COR-L47 (cell line): ENCODE data around the gene TNFRSF14.

Experiments
- DNase-seq: peaks from one replicate; lab custom pipeline; 2025; lab: John Stamatoyannopoulos, UW

TNFRSF14 gene

DNA sequence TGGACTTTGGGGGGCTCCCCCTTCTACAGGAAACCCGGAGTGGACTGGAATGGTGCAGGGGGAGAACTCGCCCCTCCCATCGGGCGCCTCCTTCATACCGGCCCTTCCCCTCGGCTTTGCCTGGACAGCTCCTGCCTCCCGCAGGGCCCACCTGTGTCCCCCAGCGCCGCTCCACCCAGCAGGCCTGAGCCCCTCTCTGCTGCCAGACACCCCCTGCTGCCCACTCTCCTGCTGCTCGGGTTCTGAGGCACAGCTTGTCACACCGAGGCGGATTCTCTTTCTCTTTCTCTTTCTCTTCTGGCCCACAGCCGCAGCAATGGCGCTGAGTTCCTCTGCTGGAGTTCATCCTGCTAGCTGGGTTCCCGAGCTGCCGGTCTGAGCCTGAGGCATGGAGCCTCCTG is at the start of gene TNFRSF14:
TNFRSF14 (plus strand) TSS at position 95 of the 401 bp plus-strand sequence; CDS start at position 389, 294 bp downstream.
- DNase-seq = peak; percentile 61

DNA sequence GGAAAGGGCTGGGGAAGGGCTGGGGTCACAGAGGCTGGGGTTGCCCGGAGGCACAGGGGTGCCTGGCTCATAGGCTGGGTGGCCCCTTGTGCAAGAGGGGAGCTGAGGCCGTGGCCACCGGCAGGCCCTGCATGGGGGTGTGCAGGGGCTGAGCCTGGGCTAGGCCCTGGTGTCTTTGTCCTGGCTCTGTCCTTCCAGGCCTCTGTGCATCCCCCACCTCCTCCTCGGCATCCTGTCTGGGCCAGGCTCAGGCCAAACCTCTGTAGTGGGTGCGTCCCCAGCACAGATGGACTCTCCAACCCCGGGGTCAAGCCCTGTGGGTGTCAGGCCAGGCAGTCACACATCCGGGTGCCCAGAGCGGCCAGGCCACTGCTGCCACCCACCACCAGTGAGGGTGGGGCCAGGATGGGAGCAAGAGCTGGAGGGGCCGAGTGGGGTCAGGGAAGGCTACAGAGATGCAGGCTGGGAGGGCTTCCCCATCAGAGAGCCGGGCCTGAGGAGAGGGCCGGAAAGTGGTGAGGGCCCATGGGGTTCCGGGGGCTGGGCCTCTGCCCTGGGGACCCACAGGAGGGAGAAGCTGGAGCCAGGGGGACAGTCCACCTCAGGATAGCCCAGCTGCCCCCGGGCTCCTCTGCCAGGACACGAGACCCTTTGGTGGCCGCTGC is 49.1 kb upstream of the TNFRSF14 start:
- no peak for DNase-seq

DNA sequence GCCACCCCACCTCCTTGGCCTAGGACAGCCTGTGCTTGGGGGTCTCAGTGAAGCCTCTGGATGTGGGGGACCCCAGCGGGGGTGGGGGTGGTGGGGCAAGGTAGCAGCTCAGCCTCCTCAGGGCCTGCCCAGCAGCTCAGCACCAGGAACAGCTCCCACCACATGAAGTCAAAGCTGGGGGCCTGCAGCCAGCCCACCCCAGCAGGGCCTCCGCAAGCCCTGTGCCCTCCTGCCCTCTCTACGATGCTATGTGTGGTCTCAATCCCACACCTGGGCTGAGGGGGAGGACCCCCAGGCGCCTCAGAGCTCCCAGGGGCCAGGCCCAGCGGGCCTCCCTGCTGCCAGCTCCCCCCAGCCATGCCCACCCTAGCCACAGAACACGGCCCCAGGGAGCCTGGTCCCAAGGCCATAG is 48.4 kb upstream of the TNFRSF14 start:
- DNase-seq = no peak

DNA sequence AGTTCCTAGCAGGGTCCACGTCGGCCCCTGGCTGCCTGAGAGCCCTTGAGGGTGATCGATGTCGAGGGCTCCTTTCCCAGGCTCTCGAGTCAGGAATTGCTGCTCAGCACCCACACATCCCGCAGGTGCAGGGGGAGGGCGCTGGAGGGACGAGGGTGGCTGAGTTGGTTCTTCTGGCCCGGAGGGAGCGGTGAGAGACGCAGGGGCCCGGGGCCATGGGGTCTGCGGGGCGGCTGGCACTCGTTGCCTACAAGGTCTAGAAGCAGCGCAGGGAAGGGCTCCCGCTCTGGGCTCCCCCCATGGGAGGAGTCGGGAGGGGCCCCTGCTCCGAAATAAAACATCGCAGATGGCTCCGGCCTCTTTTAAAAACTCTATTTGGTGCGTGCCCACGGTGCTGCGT is 48.0 kb upstream of the TNFRSF14 start:
- no peak for DNase-seq

DNA sequence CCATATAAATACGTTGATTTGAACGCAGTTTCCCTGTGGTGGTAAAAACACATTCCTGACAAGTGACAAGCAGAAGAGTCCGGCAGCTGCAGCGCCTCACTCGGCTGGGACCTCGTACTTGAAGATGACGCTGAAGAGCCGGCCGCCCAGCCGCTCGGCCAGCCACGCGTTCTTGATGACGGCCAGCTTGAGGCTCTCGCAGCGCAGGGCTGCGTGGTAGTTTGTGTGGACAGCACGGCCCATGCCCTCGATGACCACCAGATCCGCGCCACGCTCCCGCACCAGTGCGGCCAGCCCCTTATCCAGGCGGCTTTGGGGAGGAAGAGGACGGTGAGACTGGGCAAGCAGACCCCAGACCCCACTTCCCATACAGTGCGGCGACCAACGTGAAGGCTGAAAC is 47.4 kb upstream of the TNFRSF14 start:
- no peak for DNase-seq

DNA sequence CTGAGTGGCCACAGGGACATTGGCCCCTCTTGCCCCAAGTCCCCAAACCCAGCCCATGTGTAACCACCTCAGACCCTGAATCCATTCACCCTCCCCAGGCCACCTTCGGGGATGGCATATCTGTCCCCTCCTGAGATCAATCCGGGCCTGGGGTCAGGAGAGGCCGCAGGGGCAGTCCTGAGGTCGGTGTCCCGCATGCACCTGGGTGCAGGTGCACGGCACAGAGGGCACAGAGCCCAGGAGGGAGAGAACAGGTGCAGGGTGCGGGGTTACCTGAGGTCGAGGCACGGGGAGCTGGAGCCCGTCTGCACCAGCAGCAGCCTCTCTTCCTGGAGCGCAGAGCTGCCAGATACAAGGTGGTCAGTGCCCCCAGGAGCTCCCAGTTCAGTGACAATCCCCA is 46.6 kb upstream of the TNFRSF14 start:
- DNase-seq = no peak

DNA sequence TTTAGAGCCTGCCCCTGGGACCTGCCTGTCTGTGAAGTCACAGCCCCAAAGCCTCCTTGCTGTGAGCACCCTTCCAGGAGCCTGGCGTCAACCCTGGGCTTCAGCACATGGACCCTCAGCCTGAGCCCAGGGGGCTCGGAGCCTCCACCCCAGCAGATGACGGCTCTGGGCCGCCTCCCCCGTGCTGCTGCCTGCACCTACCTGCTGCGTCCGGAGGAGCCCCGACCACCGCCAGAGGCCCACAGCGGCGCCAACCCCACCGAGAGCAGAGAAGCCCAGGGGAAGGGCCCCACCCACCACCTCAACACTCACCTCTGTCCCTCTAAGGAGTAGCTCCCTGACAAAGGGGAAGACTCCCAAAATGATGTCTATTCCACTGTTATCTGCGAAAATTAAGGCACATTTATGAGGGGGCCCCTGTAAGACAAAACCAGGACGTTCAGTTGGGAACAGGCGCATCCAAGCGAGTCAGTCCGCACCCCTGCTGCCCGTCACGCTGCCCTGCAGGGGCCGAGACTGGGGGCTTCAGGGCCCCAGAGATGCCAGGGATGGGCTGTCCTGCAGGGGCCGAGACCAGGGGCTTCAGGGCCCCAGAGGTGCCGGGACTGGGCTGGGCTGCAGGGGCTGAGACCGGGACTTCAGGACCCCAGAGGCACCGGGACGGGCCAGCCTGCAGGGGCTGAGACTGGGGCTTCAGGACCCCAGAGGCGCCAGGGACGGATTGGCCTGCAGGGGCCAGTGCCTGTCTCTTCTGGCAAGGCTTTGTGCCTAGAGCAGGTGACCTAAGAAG is 45.6 kb upstream of the TNFRSF14 start:
- DNase-seq = no peak

DNA sequence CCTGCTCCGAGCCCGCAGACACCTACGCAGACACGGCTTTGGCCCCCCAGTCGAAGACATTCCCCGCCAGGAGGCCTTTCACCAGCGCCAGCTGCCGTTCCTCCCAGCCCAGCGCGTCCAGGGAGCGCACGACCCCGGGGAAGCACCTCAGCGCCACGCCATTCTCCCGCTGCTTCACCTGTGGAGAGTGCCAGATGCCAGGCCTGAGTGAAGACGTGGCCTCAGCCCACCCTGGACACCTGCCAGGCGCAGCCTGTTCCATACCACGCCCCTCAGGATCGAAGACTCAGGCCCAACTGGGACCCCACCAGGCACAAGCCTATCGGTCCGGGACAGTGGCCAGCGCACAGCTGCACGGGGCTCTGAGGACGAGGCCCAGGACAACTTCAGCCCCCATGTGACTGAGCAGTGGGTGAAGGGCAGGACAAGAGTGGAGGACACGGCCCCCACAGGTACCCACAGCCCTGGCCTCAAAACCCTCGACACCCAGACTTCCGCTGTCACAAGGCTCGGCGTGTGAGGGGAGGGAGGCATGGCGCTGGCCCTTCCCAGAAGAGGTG is 43.2 kb upstream of the TNFRSF14 start:
- no peak for DNase-seq

DNA sequence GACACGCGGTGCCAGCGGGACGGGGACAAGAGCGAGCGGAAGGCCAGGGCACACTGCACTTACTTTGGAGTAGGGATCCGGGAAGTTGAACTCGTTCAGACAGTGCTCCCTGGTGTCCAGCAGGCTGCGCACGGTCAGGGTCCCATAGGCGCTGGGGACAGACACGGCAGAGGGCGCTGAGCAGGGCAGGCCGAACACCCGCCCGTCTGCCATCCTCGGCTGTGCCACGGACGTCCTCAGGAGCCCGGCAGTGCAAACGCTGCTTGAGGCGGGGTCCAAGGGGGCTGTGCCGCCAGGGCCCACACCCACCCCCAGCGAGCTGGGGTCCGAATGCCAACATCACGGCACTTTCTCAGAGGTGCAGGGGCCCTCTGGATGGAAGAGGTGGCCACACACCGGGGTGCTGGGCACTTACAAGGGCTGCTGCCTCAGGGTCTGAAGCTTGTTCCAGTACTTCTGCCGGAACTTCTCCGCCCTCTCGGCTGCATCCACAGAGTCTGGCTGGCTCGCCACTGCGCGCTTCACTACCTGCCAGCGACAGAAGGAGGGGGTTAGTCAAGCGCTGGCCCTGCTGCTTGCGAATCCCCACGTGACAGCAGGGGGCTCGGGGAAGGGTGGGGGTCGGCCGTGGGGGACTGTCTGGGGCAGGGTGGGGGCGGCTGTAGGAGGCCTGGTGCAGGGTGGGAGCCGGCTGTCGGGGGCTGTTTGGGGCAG is 42.1 kb upstream of the TNFRSF14 start:
- no peak for DNase-seq

DNA sequence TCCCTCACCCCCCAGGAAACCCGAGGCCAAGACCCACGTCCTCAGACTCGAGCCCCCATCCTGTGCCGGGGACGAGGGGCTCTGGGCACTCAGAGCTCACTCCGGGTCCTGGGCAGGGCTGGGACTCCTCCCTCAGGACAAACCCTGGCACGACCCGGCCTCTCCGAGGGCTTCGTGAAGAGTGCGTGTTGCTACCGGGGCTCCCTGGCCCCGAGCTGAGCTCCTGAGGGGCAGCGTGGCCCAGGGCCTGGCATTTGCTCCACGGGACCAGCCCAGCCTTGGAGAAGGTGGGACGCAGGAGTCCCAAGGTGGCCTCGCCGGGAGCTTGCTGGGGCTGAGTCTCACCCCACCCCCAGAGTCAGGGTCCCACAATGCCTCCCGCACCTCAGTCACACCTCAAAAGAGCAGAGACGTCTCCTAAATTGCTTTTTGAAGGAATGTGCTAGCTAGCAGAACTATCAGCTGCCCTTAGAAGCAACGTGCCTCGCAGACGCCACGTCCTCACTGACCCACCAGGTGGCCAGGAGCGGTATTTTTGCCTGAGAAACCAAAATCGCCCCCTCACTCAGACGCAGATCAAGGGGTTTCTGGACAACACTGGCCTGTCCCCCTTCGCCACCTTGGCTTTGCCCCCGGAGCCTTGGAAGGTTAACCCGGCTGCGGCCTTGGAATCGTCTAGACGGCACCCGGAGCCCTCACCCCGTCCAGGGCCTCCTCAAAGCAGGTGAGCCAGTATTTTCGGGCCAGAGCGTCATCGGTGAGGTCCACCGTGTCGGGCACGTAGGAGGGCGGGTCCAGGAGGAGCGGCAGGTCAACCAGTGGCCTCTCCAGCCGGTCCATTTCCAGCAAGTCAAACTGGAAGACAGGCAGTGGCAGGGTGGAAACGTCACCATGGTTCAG is 41.1 kb upstream of the TNFRSF14 start:
- no peak for DNase-seq

DNA sequence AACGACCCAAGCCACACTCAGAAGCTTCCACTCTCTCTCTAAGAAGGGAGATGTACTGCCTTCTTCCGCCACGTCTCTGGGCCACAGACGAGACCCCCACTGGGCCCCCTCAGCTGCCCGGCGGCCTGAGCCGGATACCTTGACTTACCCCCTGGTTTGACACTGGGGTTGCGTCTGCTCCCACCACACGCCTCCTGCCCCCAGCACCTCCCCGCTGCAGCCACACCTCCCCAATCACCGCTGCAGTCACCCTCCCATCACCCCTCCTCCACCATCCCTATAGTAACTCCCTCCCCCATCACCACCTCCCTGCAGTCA is 40.4 kb upstream of the TNFRSF14 start:
- DNase-seq = no peak

DNA sequence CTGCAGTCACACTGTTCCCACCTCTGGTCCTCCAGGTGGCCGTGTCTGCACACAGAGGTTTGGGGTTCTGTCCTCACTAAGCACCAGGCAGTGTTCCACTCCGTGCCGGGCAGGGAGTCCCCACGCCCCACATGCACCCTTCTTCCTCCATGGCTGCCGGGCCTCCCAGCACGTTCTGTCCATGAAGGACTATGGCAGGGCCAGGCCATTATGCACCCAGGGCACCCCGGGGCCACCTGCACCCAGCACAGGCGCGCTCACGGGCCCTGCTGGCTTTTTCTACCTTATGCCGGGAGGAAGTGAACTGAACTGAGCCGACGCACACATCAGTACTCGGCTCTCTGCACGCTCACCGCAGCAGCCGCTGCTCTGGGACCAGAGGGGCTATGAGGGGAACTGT is 40.0 kb upstream of the TNFRSF14 start:
- DNase-seq = no peak

DNA sequence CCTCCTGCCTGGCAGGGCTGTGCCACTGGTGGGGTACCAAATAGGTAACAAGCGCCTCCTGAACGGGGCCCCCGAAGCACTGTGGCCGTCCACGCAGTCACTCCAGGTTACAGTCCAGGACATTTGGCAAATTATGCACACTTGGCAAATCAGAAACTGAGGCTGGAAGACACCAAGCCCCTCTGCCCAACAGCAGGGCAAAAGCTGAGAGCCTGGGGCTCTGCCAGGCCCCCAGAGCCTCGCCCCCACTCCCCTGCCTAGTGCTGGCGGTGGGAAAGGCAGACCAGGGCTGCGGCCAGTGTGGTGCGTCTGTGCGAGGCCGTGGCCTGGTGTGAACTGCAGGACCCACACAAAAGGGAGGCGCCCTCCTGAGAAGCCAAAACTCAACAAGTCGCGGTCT is 39.2 kb upstream of the TNFRSF14 start:
- no peak for DNase-seq

DNA sequence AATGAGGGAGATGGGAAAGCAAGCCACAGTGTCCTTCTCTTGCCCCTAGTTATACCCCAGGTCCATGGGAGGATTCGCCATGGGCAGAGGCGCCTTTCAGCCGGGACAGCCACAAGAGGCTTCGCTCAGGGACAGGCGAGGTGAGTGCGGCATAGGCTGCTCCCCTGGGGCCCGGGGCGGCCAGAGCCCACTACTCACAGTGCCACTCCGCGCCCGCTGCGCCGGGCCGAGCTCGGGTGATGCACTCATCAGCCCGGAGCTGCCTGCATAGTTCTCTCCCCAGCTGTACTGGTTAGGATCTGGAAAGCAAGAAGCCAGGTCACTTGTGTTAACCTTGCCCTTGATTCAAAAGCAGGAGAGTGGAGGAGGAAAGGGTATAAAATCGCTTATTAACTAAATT is 38.2 kb upstream of the TNFRSF14 start:
- DNase-seq = no peak

DNA sequence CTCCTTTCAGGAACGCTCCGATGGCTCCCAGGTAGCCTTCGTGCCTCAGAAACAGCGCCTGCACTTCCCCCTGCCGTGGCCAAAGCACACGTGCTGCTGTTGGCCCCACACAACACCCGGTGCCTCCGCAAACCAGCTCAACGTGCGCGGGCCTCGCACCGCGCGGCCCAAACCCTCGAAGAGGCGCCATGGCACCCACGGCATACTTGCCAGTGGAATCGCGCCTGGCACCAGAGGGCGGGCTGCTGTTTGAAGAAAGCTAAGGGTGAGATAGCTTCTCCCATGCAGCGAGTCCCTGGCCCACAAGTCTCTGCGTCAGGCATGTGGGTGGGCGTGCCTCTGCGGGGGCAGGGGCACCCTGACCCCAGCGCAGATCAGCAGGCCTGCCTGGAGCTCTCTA is 37.6 kb upstream of the TNFRSF14 start:
- no peak for DNase-seq

DNA sequence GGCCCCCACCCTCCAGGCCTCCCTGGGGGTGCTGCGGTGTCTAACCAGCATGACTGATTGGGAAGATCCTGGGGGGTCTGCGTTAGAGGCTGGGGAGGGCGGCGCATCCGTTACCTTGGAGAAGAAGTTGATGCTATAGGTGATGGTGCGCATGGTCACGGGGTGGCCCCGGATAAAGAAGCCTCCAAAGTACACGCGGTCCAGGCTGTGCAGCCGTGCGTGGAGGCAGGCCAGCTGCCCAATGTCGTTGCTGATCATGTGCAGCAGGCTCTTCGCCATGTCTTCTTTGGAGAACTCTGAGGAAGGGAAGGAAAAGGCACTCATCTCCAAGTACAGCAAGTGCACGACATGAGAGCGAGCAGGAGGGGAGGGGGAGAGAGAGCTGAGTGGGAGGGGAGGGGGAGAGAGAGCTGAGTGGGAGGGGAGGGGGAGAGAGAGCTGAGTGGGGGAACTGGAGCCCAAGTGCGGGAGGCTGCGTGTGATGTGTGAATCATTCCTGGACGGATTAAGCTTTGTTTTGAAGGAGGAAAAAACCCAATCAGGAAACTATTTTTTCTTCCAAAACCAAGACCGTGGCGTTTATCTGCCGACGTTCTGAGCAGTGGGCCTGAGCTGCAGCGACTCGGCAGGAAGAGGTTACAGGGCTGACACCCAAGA is 37.0 kb upstream of the TNFRSF14 start:
- no peak for DNase-seq

DNA sequence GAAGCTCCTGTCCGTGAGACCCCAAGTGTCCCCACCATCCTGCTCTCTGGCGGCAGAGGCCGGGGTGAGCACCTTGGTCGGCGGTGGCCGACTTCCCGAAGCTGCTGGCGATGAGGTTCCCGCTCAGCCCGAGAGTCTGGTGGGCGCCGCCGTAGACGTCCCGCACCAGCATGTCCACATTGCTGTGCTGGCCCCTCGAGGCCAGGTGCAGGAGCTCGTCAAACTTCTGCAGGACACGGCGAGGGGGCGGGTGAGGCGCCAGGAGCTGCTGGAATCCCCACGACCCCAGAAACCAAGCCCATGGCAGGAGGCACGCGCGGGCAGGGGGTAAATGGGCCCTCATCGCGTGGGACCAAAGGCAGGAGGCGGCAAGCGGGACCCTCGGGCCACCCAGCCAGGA is 36.4 kb upstream of the TNFRSF14 start:
- DNase-seq = no peak

DNA sequence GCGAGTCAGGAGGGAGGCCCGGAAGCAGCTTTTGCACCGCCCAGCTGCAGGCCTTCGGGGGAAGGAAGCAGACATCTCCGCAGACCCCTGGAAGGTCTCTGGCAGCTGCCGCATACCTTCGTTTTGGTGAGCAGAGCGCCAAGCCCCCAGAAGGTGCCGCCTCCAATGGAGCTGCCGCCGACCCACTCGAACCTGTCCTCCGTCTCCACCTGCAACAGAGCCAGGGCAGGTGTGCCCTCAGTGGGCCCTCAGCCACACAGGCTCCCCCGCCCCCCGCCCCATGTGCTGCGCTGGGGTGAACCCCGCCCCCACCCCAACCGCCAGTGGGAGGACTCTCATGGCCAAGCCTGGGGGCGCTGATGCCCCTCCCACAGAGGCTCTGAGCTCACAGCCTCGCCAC is 36.0 kb upstream of the TNFRSF14 start:
- DNase-seq = no peak

DNA sequence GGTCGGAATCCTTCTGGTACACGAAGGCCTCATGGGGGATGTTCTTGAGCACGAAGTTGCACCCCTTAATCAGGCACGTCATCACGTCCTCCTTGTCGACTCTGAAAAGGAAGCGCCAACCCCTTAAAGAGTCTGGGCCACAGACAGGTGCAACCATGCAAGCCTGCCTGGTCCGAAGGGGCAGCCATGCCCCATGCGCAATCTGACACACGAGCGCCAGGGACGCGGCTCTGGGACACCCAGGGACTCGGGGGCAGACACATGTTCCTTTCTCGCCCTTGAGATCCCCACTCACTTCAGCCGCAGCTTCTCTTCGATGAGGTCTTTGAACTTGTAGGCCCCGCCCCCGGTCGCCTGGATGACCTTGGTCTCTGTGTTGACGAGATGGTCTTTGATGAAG is 35.4 kb upstream of the TNFRSF14 start:
- DNase-seq = no peak

DNA sequence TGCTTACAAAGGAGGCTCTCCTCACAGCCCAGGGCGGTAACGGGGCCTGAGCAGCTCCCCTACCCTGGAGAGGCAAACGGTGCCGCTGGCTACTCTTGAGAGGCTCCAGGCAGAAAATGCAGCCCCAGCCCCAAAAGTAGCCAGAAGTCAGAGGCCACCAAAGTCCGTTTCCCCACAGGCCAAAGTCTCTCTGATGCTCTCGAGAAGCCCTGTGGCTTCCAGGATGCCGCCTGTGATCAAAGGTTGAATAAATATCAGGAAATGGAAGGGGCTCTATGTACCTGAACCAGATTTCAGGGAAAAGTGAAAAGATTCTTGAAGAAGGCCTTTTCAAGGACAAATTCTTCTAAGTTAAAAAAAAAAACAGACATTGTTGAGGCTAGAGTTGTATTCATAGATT is 33.9 kb upstream of the TNFRSF14 start:
- no peak for DNase-seq

DNA sequence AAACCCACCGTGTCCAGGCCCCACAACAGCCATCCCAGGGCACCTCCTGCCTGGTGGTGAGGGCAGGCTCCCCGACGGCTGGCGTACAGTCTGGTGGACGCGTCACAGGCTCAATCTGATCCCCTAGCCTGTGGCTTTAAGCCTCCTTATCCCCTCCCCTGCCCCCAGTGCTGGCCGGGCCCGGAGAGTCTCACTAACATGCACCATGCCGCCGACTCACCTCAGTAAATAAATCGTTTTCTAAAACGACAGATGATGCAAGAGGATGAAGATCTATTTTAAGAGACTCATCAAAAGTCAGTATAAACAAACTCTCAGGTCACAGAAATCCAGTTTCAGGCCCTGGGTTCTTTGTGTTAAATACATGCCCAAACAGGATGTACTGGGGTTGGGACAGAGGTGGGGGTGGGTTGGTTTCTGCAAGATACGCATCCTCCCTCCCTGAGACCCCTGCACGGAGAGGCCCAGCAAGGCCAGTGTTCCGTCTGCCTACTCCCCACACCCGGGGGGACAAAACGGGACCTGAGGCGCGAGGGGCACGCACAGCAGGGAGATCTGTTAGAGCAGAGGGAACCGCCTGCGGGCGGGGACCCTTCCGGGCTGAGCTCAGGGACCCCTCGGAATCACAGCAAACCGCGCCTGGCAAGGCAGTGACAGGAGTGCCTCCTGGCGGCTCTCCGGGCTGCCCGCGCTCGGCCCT is 32.8 kb upstream of the TNFRSF14 start:
- no peak for DNase-seq
